GM21360 (cell line): Measurements from ENCODE around the gene DPYSL5.
"Not testable (repeated sequence)": the region's sequence is repeated elsewhere in the genome, so short reads cannot be mapped to it uniquely, and the experiment has no call there.

Source experiments
- ATAC-seq: cut with Tn5 transposase; IDR thresholded peaks from one replicate; pipeline ENCODE4 v1.9.1; 2021; ENCODE audit warnings: mild to moderate bottlenecking, moderate library complexity; ENCODE audit not compliant: unreplicated experiment

The DPYSL5 gene

GRCh38 chr2:26899500-26900164 is 51.7 kb downstream of the DPYSL5 start:
- ATAC-seq = no peak

- ATAC-seq = no peak
Observed at GRCh38 chr2:26900831-26901321, 52.9 kb downstream of the DPYSL5 start.

- ATAC-seq = no peak
Observed at GRCh38 chr2:26901326-26902183, 53.6 kb downstream of the DPYSL5 start.

- ATAC-seq = no peak
Observed at GRCh38 chr2:26903676-26904075, 55.7 kb downstream of the DPYSL5 start.

GRCh38 chr2:26904839-26905238 is 56.9 kb downstream of the DPYSL5 start:
- ATAC-seq = no peak

GRCh38 chr2:26905341-26906198 is 57.6 kb downstream of the DPYSL5 start:
- no peak for ATAC-seq

- no peak for ATAC-seq
Observed at GRCh38 chr2:26907416-26907815, 59.5 kb downstream of the DPYSL5 start.

GRCh38 chr2:26910176-26910575 is 62.2 kb downstream of the DPYSL5 start:
- no peak for ATAC-seq

GRCh38 chr2:26911911-26912861 is 64.3 kb downstream of the DPYSL5 start:
- no peak for ATAC-seq

- ATAC-seq = no peak
Observed at GRCh38 chr2:26913606-26913998, 65.7 kb downstream of the DPYSL5 start.

GRCh38 chr2:26913999-26914658 is 66.2 kb downstream of the DPYSL5 start:
- ATAC-seq = no peak

GRCh38 chr2:26914659-26915310 is 66.9 kb downstream of the DPYSL5 start:
- ATAC-seq = no peak

- no peak for ATAC-seq
Observed at GRCh38 chr2:26915316-26915715, 67.4 kb downstream of the DPYSL5 start.

- no peak for ATAC-seq
Observed at GRCh38 chr2:26916128-26916692, 68.3 kb downstream of the DPYSL5 start.

- no peak for ATAC-seq
Observed at GRCh38 chr2:26917135-26917836, 69.4 kb downstream of the DPYSL5 start.

GRCh38 chr2:26921323-26921722 is 73.4 kb downstream of the DPYSL5 start:
- no peak for ATAC-seq

GRCh38 chr2:26922405-26923188 is 74.7 kb downstream of the DPYSL5 start:
- ATAC-seq = no peak

GRCh38 chr2:26923189-26923466 is 75.2 kb downstream of the DPYSL5 start:
- ATAC-seq = not testable (repeated sequence)
